Duodenal mucosa (tissue), 2 donors: Measurements from ENCODE around the gene BZW2.
"Not testable (repeated sequence)": the region's sequence is repeated elsewhere in the genome, so short reads cannot be mapped to it uniquely, and the experiment has no call there.

Experiments used
- H3K27ac ChIP-seq: one replicate; pipeline ENCODE4 v1.7.0; 2013; ENCODE audit warnings: low read depth, low read length
- H3K27me3 ChIP-seq, 2 donors: one replicate each; pipeline ENCODE4 v1.7.0; 2013; ENCODE audit warnings: low read length in 2 of 2, control low read depth in 1 of 2; ENCODE audit not compliant: insufficient read depth in 2 of 2, control insufficient read depth in 1 of 2
- H3K36me3 ChIP-seq, 2 donors: one replicate each; pipeline ENCODE4 v1.7.0; 2013; ENCODE audit warnings: low read length in 2 of 2, control low read depth in 1 of 2; ENCODE audit not compliant: insufficient read depth in 2 of 2, control insufficient read depth in 1 of 2
- H3K4me1 ChIP-seq, 2 donors: one replicate each; pipeline ENCODE4 v1.7.0; 2013; ENCODE audit warnings: low read length in 2 of 2, control low read depth in 1 of 2; ENCODE audit not compliant: insufficient read depth in 2 of 2, control insufficient read depth in 1 of 2
- H3K4me3 ChIP-seq, 2 donors: one replicate each; pipeline ENCODE4 v1.7.0; 2013; ENCODE audit warnings: low read length in 2 of 2, low read depth in 1 of 2
- H3K9ac ChIP-seq, 2 donors: one replicate each; pipeline ENCODE4 v1.7.0; 2013; ENCODE audit warnings: low read length in 2 of 2, low read depth in 1 of 2
- H3K9me3 ChIP-seq, 2 donors: one replicate each; pipeline ENCODE4 v1.7.0; 2013; ENCODE audit warnings: low read length in 2 of 2, control low read depth in 1 of 2; ENCODE audit not compliant: control insufficient read depth in 1 of 2

The BZW2 gene

GRCh38 chr7:16670021-16670420, 24.0 kb downstream of the BZW2 start:
- peaks cover 3 to 8% of the 10 kb centered on the region in 2 donors for H3K36me3 ChIP-seq
- no peak overlapping the region for H3K27ac ChIP-seq

GRCh38 chr7:16670731-16671344, 24.9 kb downstream of the BZW2 start:
- H3K9ac ChIP-seq, result no peak overlapping the region
- no peak overlapping the region for H3K4me3 ChIP-seq
- no peaks in the 10 kb centered on the region for H3K9me3 ChIP-seq
- peaks cover 3 to 16% of the 10 kb centered on the region in 2 donors for H3K36me3 ChIP-seq
- H3K4me1 ChIP-seq, result no peaks in the 10 kb centered on the region
- H3K27me3 ChIP-seq, result no peaks in the 10 kb centered on the region
- no peak overlapping the region for H3K27ac ChIP-seq

More at GRCh38 chr7:16670021-16670420, 24.0 kb downstream of the BZW2 start:
- Histone ChIP-seq H3K9ac (no peak overlapping the region), H3K27me3 (no peaks in the 10 kb centered on the region), H3K4me1 (no peaks in the 10 kb centered on the region), H3K4me3 (no peak overlapping the region), H3K9me3 (no peaks in the 10 kb centered on the region)

GRCh38 chr7:16671811-16672210, 25.8 kb downstream of the BZW2 start:
- no peak overlapping the region for H3K27ac ChIP-seq
- no peaks in the 10 kb centered on the region for H3K4me1 ChIP-seq
- no peak overlapping the region for H3K4me3 ChIP-seq
- H3K27me3 ChIP-seq, result no peaks in the 10 kb centered on the region
- no peaks in the 10 kb centered on the region for H3K9me3 ChIP-seq
- no peak overlapping the region for H3K9ac ChIP-seq
- peaks cover 3 to 23% of the 10 kb centered on the region in 2 donors for H3K36me3 ChIP-seq

GRCh38 chr7:16675277-16675676, 29.3 kb downstream of the BZW2 start:
- H3K36me3 ChIP-seq, result peaks cover 3 to 29% of the 10 kb centered on the region in 2 donors

GRCh38 chr7:16677978-16678494, 32.1 kb downstream of the BZW2 start:
- no peak overlapping the region for H3K9ac ChIP-seq
- H3K27me3 ChIP-seq, result no peaks in the 10 kb centered on the region
- no peaks in the 10 kb centered on the region for H3K4me1 ChIP-seq
- no peak overlapping the region for H3K4me3 ChIP-seq
- H3K27ac ChIP-seq, result no peak overlapping the region
- no peaks in the 10 kb centered on the region for H3K9me3 ChIP-seq
- H3K36me3 ChIP-seq, result peaks cover 9 to 49% of the 10 kb centered on the region in 2 donors

More at GRCh38 chr7:16675277-16675676, 29.3 kb downstream of the BZW2 start:
- H3K4me1 ChIP-seq, result no peaks in the 10 kb centered on the region
- no peak overlapping the region for H3K9ac ChIP-seq
- no peaks in the 10 kb centered on the region for H3K27me3 ChIP-seq
- H3K4me3 ChIP-seq, result no peak overlapping the region
- no peaks in the 10 kb centered on the region for H3K9me3 ChIP-seq
- H3K27ac ChIP-seq, result no peak overlapping the region

- not testable (repeated sequence) for H3K27me3 ChIP-seq, H3K4me3 ChIP-seq
- peaks cover 9 to 54% of the 10 kb centered on the region in 2 donors for H3K36me3 ChIP-seq
These were observed 32.9 kb downstream of the BZW2 start for GRCh38 chr7:16678645-16679566.

GRCh38 chr7:16684935-16685334, 39.0 kb downstream of the BZW2 start:
- Histone ChIP-seq H3K27me3 (no peaks in the 10 kb centered on the region), H3K9ac (no peak overlapping the region), H3K36me3 (peaks cover 9 to 35% of the 10 kb centered on the region in 2 donors), H3K27ac (no peak overlapping the region), H3K4me3 (no peak overlapping the region), H3K9me3 (no peaks in the 10 kb centered on the region), H3K4me1 (no peaks in the 10 kb centered on the region)

More at GRCh38 chr7:16678645-16679566, 32.9 kb downstream of the BZW2 start:
- not testable (repeated sequence) for H3K4me1 ChIP-seq, H3K9ac ChIP-seq, H3K9me3 ChIP-seq, H3K27ac ChIP-seq

GRCh38 chr7:16685535-16685934, 39.6 kb downstream of the BZW2 start:
- Histone ChIP-seq H3K4me3 (no peak overlapping the region), H3K9ac (no peak overlapping the region), H3K9me3 (no peaks in the 10 kb centered on the region), H3K27ac (no peak overlapping the region), H3K4me1 (no peaks in the 10 kb centered on the region), H3K27me3 (no peaks in the 10 kb centered on the region), H3K36me3 (peaks cover 9 to 29% of the 10 kb centered on the region in 2 donors)

- Histone ChIP-seq H3K36me3 (peaks cover 0 to 26% of the 10 kb centered on the region in 2 donors), H3K9me3 (no peaks in the 10 kb centered on the region)
These were observed 42.3 kb downstream of the BZW2 start for GRCh38 chr7:16688249-16688648.

GRCh38 chr7:16691241-16691640, 45.3 kb downstream of the BZW2 start:
- peaks cover 3 to 33% of the 10 kb centered on the region in 2 donors for H3K36me3 ChIP-seq
- no peak overlapping the region for H3K27ac ChIP-seq
- no peak overlapping the region for H3K9ac ChIP-seq
- H3K27me3 ChIP-seq, result no peaks in the 10 kb centered on the region
- H3K4me1 ChIP-seq, result no peaks in the 10 kb centered on the region
- H3K4me3 ChIP-seq, result no peak overlapping the region
- H3K9me3 ChIP-seq, result no peaks in the 10 kb centered on the region

More at GRCh38 chr7:16688249-16688648, 42.3 kb downstream of the BZW2 start:
- H3K27me3 ChIP-seq, result no peaks in the 10 kb centered on the region
- H3K4me3 ChIP-seq, result no peak overlapping the region
- H3K4me1 ChIP-seq, result no peaks in the 10 kb centered on the region
- H3K9ac ChIP-seq, result no peak overlapping the region
- no peak overlapping the region for H3K27ac ChIP-seq
